HFFc6 (cell line): ENCODE results near the gene CD44. TPM values are rescaled to one million over a fixed set of nuclear protein-coding genes. Genes with fewer than 3 reads are reported as not detected.

Experiments used
- DNase-seq: peaks from one replicate; pipeline ENCODE4 v3.0.0-alpha.2; 2018
- H3K27ac Mint-ChIP-seq: 2 replicates; pipeline ENCODE4 v1.8.0; 2020; ENCODE audit warnings: mild to moderate bottlenecking, mixed read lengths
- H3K27me3 Mint-ChIP-seq: 2 replicates; pipeline ENCODE4 v1.8.0; 2021; ENCODE audit warnings: mild to moderate bottlenecking, moderate library complexity, mixed read lengths; ENCODE audit not compliant: insufficient read depth
- H3K36me3 Mint-ChIP-seq: 2 replicates; pipeline ENCODE4 v1.8.0; 2021; ENCODE audit warnings: low read depth, mixed read lengths
- H3K4me1 Mint-ChIP-seq: 2 replicates; pipeline ENCODE4 v1.8.0; 2020; ENCODE audit warnings: low read depth, mixed read lengths
- H3K4me3 Mint-ChIP-seq: 2 replicates; pipeline ENCODE4 v1.8.0; 2020; ENCODE audit warnings: mild to moderate bottlenecking, moderate library complexity, mixed read lengths
- H3K9me3 Mint-ChIP-seq: 2 replicates; pipeline ENCODE4 v1.8.0; 2020; ENCODE audit warnings: mild to moderate bottlenecking, mixed read lengths
- total RNA-seq, 6 experiments: library from RNA; stranded (reverse); fragmentation: NEBNext Ultra II Directional; extraction: Animal tissue kit (Norgen Biotek cat#: 25700); gene quantifications; 2 replicates in 1 of 6; 3 replicates in 5 of 6; pipeline ENCODE4 v1.2.3, GENCODE V29; 2021
- TF ChIP-seq, protein P1 (sequence below): fragments of 200-600 bp; sonication (generic); IDR thresholded peaks from 2 replicates; pipeline ENCODE4 v1.5.0; 2021; ENCODE audit warnings: antibody characterized with exemption, mild to moderate bottlenecking

CD44 gene
- total RNA-seq, 6 experiments from 2014 or later: 1,912 to 2,221 (median 2,175) TPM

DNA sequence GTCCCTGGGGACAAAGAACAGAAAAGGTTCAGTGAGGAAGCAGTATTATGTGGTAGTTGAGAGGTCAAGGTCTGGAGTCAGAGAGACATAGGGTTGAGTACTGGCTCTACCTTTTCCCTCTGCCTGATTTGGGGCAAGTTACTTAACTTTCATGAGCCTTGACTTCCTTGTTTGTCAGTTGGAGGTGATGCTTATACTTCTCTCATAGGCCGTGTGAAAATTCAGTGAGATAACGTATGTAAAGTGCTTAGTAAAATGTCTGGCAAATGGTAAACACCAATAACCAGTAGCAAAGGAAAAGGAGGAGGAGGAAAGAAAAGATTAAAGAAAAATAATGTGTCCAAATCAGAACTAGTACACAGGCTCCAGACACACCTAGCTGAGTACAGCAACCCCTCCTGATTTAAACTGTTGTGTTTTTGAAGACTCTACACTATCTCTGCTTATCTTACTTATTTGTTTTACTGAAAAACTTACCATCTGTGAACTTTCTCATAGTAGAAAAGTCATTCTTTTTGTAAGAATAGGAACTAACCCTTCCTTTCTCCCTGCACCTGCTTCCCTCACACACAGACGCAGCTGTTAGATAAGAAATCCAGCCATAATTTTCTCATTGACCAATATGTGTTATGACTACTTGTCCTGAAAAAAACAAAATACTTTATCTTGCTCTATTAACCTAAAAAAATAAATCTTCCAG lies 126.9 kb downstream of the CD44 start:
- TF ChIP-seq, protein P1, sequence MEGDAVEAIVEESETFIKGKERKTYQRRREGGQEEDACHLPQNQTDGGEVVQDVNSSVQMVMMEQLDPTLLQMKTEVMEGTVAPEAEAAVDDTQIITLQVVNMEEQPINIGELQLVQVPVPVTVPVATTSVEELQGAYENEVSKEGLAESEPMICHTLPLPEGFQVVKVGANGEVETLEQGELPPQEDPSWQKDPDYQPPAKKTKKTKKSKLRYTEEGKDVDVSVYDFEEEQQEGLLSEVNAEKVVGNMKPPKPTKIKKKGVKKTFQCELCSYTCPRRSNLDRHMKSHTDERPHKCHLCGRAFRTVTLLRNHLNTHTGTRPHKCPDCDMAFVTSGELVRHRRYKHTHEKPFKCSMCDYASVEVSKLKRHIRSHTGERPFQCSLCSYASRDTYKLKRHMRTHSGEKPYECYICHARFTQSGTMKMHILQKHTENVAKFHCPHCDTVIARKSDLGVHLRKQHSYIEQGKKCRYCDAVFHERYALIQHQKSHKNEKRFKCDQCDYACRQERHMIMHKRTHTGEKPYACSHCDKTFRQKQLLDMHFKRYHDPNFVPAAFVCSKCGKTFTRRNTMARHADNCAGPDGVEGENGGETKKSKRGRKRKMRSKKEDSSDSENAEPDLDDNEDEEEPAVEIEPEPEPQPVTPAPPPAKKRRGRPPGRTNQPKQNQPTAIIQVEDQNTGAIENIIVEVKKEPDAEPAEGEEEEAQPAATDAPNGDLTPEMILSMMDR: no peak
- DNase-seq: no peak
- peaks cover 18% of the 10 kb centered on the region for H3K36me3 Mint-ChIP-seq
- H3K27ac Mint-ChIP-seq: peak overlapping the region; percentile 84; the same call in 1 of the 2 replicates
- H3K27me3 Mint-ChIP-seq: no peaks in the 10 kb centered on the region; the same call in 1 of the 2 replicates
- no peak overlapping the region for H3K4me3 Mint-ChIP-seq
- peaks cover 33% of the 10 kb centered on the region for H3K4me1 Mint-ChIP-seq
- H3K9me3 Mint-ChIP-seq: peaks cover 2% of the 10 kb centered on the region; the same call in 1 of the 2 replicates

- DNase-seq: peak; percentile 91
- H3K27ac Mint-ChIP-seq: peak overlapping the region; percentile 84
- H3K4me3 Mint-ChIP-seq: peak overlapping the region; percentile 52
- H3K27me3 Mint-ChIP-seq: peaks cover 3% of the 10 kb centered on the region
- TF ChIP-seq, protein P1: no peak
- peaks cover 20% of the 10 kb centered on the region for H3K36me3 Mint-ChIP-seq
- H3K4me1 Mint-ChIP-seq: peaks cover 22% of the 10 kb centered on the region
- no peaks in the 10 kb centered on the region for H3K9me3 Mint-ChIP-seq
These were observed 128.5 kb downstream of the CD44 start for GRCh38 chr11:35267504-35267903.

DNA sequence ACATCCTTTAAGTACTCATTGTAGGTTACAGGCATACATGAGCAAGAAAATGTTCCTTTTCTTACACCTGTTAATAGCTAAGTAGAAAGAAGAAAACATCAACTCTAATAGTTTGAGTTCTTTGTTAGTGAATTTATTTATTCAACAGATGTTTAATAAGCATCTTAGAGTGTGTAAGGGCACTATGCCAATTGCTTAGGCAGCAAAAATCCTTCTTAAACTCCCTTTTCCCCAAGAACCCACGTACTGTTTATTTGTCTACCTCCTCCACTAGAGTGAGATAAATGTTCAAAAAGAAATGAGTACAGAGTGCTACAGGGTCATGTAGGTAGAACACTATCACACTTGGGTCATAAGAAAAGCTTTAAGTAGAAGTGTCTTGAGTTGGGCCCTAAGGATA lies 131.4 kb downstream of the CD44 start:
- Mint-ChIP-seq H3K9me3 (no peaks in the 10 kb centered on the region), H3K27me3 (peaks cover 3% of the 10 kb centered on the region), H3K27ac (no peak overlapping the region), H3K4me1 (peaks cover 27% of the 10 kb centered on the region), H3K36me3 (peaks cover 11% of the 10 kb centered on the region), H3K4me3 (no peak overlapping the region)
- TF ChIP-seq, protein P1: no peak
- DNase-seq: no peak

GRCh38 chr11:35271031-35271430 lies 132.1 kb downstream of the CD44 start:
- TF ChIP-seq, protein P1: no peak
- Mint-ChIP-seq H3K36me3 (peaks cover 6% of the 10 kb centered on the region), H3K9me3 (no peaks in the 10 kb centered on the region), H3K4me1 (peaks cover 34% of the 10 kb centered on the region), H3K27me3 (peaks cover 5% of the 10 kb centered on the region), H3K27ac (no peak overlapping the region), H3K4me3 (no peak overlapping the region)
- DNase-seq: no peak

- H3K27me3 Mint-ChIP-seq: peaks cover 8% of the 10 kb centered on the region
- peaks cover 28% of the 10 kb centered on the region for H3K4me1 Mint-ChIP-seq
- DNase-seq: no peak
- TF ChIP-seq, protein P1: no peak
- H3K36me3 Mint-ChIP-seq: peaks cover 6% of the 10 kb centered on the region; the same call in 1 of the 2 replicates
- H3K27ac Mint-ChIP-seq: no peak overlapping the region
- H3K4me3 Mint-ChIP-seq: no peak overlapping the region
- H3K9me3 Mint-ChIP-seq: no peaks in the 10 kb centered on the region
These were observed 133.5 kb downstream of the CD44 start for GRCh38 chr11:35272391-35272902.
